G401 (cell line): ENCODE data around the gene CPA3. TPM values are rescaled to one million over a fixed set of nuclear protein-coding genes. Genes with fewer than 3 reads are reported as not detected.

Experiments used
- DNase-seq: peaks from one replicate; pipeline ENCODE4 v3.0.0-alpha.2; 2015; ENCODE audit warnings: low spot score
- in situ Hi-C: cut with HindIII; loops from 2 replicates; pipeline ENCODE4 v1.10.0; 2016; ENCODE audit warnings: low sequenced_read_pairs, mixed read lengths
- total RNA-seq: library from RNA; depleted of rRNA; stranded (reverse); fragments of >200 nt; shearing (Covaris generic); gene quantifications from 2 replicates; pipeline ENCODE4 v1.2.3, GENCODE V29; 2014

Gene CPA3
- total RNA-seq, 1 experiment from 2014 or later = not detected

DNA sequence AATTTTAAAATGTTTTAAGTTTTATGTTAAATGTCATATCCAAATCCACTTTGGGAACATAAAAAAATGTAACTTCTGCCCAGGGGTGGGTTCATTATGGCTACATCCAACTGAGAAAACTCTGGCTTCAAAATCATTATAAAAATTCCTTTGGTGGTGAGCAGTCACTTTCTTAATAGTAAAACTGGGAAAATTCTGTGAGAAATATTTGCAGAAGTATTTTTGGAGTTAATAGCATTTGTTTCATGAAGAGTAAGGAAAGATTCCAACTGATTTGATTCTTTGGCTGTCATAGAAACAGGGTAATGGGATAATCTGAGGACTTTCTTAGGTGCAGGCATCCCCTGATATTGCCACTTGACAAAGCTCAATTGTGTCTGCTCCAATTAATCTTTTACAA lies 38.8 kb downstream of the CPA3 start:
- in situ Hi-C loops = no loop called here
- no peak for DNase-seq

DNA sequence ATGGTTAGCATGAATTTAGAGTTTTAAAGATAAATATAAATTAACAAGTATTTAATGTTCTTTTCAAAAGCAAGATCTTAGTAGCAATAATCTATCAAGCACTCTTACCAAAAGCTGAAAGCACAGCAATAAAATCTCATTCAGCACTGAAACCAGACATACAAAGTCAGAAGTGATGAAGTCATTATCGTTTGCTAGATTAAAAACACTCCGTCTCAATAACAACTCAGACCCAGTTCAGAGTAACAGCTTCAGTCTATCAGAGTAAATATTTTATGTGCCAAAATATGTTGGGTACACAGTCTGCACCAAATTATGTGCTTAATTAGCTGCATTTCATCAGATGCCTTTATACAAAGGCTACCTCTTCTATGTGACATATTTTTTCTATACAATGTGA lies 41.6 kb downstream of the CPA3 start:
- in situ Hi-C loops = no loop called here
- DNase-seq = no peak

DNA sequence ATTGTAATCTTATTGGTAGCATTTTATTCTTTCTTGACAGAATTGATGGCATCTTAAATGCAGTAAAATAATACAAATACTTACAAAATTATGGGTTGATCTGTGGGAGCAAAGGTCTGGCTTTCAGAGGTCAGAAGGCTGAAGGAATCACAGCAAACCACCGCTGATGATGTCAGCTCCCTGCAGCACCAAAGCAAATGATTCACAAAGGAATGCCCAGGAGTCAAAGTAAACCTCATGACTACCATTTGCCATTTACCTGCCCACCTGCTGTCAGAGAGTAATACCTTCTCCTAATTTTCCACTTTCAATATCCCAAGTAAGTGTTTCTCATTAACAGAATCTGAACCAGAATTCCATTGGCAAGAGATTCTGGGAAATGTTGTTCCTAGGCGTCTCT lies 46.1 kb downstream of the CPA3 start:
- DNase-seq = no peak
- in situ Hi-C loops = no loop called here

DNA sequence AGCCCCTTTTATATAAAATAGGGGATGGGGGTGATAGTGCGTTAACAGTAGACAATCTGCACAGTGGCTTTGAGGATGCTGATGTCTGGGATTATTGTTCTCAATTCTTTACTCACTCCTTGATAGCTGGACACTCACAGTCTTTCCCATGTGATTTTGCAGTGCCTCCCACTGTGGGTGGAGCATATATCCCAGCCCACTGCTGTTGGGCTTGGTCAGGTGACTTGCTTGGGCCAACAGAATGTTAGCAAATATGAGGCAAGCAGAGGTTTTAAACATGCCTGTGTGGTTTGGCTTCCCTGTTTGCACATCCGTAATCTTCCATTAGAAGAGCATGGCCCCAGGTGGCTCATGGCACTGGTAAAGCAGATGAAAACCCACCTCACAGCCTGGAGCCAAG lies 46.5 kb downstream of the CPA3 start:
- no peak for DNase-seq
- in situ Hi-C loops = no loop called here

DNA sequence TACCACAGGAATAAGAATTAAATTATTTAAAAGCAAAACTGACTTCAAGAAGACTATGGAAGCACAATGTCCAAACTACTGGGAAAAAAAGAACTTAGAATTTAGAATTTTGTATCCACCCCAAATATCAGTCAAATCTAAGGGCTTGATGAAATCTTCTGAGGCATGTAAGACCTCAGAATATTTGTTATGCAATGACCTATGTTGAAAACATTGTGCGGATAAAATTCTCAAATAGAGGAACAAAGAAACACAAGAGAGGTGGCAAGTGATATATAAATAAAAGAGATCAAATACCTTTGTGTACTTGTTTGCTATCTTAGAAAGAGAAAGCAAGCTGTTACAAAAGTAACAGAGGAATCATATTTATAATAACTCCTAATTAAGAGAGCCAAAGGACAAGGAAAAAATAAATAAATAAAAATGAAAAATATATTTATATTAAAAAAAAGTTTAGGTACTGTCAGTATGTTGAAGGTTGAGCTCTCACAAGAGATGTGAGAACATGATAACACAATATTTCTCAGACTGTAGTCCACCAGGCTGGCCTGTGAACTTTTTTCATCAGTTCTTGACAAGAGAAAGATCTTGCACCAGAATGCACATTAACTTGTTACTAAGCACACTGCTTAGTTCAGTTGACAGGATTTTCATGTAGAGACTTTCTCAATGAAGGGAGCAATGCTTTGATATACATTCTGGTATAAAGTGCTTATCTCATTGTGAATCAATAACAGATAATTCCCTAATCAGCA lies 50.0 kb downstream of the CPA3 start:
- no peak for DNase-seq
- in situ Hi-C loops = no loop called here

DNA sequence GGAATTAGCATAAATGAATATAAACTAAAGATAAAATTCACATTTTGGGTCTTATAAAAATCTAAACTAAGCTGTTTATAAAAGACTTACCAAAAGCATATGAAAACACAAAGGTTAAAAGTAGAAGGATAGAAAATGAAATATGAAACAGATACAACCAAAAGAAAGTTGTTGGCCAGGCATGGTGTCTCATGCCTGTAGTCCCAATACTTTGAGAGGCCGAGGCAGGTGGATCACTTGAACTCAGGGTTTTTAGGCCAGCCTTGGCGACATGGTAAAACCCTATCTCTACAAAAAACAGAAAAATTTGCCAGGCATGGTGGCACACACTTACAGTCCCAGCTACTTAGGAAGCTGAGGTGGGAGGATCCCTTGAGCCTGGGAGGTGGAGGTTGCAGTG lies 51.0 kb downstream of the CPA3 start:
- no peak for DNase-seq
- in situ Hi-C loops = no loop called here

DNA sequence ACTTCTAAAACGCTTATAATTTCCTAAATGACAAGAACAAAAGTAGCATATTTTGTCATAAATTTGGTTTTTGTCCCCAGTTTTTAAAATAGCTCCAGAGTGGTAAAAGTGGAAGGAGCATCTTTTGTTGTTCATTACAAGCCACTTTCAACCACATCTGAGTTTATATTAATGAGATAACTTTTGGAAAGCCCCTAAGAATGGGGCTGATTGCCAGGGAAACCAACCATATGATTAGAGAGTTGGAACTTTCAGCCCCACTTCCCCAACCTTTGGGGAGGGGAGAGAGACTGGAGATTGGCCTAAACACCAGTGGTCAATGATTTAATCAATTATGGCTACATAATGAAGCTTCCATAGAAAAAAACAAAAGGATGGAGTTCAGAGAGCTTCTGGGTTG lies 57.4 kb downstream of the CPA3 start:
- in situ Hi-C loops = no loop called here
- DNase-seq = no peak

DNA sequence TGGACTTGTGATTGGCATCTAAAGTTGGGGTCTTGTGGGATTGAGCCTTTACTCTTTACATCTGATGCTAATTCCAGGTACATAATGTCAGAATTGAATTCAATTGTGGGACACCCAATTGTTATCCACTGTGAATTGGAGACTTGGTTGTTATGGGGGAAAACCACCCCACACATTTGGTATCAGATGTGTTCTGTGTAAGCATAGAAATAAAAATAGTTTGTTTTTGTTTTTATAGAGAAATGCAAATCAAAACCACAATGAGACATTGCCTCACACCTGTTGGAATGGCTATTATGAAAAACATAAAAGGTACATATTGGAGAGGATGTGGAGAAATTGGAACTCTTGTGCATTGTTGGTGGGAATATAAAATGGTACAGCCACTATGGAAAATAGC lies 58.5 kb downstream of the CPA3 start:
- in situ Hi-C loops = no loop called here
- DNase-seq = no peak

DNA sequence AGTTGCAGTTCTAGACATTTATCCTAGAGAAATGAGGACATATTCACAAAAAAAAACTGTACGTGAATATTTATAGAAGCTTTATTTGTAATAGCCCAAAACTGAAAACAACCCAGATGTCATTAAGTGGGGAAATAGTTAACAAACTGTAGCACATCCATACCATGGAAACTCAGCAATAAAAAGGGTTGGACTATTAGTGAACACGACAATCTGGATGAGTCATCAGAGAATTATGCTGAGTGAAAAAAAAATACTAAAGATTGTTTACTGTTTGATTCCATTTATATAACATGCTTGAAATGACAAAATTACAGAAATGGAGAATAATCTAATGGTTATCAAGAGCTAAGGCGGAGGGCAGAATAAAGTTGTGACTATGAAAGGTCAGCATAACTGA lies 59.5 kb downstream of the CPA3 start:
- DNase-seq = no peak
- in situ Hi-C loops = no loop called here

DNA sequence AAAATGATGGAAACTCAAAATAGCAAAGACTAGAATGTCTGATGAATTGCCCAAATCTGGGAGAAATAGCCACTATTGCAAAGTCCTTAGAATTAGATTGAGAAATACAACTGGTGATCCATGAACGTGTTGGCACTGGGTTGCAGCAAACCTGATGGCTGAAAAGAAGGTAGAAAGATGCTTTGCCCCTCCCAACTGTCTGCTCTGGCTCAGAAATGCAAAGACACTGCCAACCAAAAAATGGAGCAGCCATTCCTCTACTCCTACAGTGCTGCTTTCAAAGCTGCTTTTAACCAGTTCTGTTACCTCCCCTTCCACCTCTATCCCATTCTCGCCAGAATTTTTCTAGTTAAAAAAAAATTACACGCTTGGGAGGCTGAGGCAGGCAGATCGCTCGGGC lies 60.7 kb downstream of the CPA3 start:
- in situ Hi-C loops = no loop called here
- DNase-seq = peak; percentile 96

DNA sequence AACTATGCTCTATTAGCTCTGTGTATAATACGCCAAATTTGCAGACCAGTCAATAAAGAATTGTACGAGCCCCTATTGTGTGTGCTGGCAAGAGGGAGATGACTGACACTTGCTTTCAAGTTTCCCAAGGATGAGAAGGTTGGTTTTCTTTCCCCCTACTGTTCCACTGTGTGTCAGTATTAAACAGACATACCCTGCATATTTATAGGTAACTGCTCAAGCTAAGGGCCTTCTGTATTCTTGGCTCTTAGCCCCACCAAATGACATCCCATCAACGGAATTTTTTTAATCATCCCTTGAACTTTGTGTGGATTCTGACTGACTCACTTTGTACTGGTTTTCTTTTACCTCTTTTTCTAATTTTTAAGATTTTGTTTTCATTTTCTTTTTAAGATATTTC lies 65.7 kb downstream of the CPA3 start:
- DNase-seq = peak; percentile 30
- in situ Hi-C loops = no loop called here

DNA sequence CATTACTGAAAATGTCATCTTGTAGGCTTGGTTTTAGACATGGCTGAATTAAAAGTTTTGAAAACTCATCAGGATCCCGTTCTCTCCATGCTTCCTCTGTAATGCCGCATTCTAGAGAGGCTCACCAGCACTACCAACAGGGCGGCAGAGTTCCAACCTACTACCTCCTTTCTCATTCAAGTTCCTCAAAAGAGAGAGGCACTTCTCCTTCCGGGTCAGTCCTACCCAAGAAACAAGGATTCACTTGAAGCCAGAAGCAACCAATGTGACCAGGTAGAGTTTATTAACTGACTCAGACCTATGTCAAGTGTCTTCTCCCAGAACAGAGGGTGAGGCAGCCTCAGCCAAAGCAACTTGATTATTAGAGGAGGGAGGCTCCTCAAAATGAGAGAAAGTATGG lies 66.5 kb downstream of the CPA3 start:
- in situ Hi-C loops = no loop called here
- DNase-seq = no peak

DNA sequence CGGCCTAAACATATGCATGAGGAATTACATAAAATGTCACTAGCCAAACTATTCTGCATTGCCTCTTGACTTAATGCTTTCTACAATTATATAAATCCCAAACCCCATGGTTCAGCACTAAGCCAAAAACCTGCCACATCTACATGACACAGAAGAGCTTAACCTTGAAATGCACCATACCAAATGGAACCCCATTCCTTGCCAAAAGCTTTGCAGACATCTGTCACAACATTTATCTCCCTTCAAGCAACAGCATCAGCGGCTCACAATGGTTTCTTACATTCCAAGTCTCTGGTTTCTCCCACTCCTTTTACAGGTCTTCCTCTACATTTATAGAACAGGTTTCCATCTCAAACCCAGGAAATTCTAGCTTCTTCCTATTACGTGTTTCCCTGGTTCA lies 67.9 kb downstream of the CPA3 start:
- DNase-seq = peak; percentile 98
- in situ Hi-C loops = no loop called here

DNA sequence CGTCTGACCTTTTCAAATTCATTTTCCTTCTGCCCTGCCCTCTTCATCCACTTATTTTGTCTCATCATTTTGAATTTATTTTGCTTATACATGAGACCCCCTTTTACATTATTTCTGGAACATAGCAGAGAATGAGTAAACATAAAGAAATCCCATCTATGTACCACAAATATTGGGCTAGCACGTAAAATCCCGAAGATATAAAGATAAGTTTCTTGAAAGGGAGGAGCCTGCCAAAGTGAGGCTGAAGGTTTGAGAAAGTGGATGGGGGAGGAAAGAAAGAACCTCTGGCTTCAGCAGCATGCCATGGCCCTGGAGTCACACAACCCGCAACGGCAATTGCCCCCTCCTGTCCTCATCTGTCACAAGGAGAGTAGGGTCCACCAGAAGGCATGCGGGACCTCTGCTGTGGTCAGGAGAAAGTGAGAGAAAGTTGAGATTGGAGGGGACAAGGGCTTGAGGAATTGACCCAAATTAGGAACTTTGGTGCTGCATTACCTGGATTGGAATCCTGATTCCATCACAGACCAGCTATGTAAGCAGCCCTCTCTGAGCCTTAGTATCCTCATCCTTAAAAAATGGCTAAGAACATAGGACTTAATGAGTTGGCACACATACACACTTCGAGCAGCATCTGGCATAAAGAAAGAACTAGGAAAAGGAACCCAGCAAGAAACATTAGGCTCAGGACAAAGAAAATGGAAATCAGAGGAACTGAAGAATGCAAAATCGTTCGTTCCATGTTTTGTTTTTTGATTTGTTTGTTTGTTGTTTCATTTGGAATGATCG lies 72.6 kb downstream of the CPA3 start:
- DNase-seq = no peak
- in situ Hi-C loops = no loop called here

DNA sequence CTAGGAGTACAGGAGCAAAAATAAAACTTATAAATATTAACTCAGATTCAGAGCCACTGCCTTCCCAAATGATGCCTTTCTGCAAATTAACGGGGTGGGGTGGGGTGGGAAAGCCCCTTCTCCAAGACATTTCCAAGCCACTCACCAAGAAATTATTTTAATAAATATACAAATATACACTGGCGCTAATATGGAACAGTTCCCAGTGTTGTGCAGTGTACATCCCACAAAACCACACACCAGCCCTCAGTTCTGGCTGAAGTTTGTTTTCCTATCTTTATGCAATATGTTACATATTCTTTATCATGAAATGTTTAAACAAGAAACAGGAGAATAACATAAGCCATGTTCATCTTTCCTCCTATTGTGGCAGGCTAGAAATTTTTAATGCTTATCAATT lies 73.2 kb downstream of the CPA3 start:
- in situ Hi-C loops = no loop called here

DNA sequence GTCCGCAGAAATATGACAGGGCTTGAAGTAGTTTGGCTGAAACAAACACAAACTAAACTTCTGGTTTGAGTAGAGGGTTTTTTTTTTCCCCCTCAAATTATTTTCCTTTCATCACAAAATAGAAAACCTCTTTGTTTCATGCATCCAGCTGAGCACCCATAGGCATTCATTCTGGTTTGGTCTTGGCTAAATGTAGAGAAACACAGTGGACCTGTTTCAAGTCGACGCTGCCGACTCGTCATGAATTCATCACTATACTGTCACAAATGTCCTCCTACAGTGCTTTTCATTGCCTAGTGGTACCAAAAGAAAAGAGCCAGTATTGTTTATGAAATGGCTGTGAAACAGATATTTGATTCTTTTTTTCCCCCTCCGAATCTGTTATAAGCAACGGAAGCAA lies 73.8 kb downstream of the CPA3 start:
- in situ Hi-C loops = no loop called here
- no peak for DNase-seq

More for the DNA sequence above, 73.2 kb downstream of the CPA3 start:
- no peak for DNase-seq

DNA sequence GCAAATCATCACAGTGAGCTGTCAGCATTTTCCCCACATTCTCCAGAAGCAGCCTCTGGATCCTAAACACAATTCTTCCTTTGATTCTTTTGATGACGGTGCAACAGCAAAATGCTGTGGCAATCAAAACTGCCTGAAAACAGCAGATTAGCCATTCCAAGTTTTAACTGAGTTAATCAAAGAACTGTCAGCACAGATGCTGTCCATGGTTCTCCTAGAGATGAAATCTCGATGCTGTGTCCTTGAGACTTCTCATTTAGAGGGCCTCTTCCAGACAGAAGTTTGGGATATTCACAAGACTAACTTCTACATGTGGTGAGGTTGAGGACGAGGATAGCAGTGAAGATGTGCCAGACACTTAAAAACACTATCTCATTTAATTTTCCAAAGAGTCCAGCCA lies 75.9 kb downstream of the CPA3 start:
- in situ Hi-C loops = no loop called here
- no peak for DNase-seq

DNA sequence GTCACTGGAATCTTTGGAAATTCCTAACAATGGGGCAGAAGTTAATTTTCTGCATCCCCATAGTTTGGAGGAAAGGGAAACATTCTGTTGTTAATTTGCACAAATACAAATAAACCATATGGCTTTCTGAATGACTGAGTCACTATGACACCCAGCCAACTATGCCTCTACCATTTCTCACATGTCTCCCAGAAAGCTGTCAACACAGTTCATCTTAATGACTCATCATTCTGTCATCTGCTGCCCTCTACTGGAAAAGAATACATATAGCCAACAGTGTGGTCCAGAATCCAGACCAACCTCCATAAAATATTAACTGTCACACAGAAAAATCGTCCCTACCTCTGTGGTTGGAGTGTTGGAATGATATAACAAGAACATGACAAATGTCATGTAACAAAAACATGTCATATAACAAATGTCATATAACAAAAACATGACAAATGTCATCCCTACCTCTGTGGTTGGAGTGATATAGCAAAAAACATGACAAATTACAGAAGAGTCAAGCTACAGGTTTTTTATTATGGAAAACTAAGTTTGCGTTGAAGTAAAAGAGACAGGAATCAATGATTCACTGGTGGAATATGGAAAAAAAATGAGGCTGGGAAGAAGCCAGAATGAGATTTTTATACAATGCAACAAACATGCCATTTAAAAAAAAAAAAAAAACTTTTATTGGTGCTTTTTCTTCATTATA lies 78.6 kb downstream of the CPA3 start:
- peak; percentile 97 for DNase-seq
- in situ Hi-C loops = no loop called here

DNA sequence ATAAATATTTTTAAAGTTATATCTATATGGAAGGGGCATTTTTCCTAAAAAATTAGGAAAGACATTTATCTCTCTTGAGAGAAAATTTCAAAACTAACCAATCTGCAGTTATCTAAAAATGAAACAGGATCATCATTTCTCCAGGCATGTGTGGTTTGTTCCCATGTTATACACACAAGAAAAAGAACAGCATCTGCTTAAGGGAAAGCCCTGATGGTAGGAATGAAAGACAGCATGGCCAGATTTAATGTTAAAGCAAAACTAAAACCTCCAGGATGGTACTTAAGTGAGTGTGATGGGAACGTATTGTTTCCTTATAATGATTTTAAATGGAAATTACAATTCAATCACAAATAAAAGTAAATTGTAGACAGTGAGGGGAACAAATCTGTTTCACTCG lies 80.0 kb downstream of the CPA3 start:
- no peak for DNase-seq
- in situ Hi-C loops = no loop called here
